ENCODE results near the gene NUMBL.

Gene NUMBL

DNA sequence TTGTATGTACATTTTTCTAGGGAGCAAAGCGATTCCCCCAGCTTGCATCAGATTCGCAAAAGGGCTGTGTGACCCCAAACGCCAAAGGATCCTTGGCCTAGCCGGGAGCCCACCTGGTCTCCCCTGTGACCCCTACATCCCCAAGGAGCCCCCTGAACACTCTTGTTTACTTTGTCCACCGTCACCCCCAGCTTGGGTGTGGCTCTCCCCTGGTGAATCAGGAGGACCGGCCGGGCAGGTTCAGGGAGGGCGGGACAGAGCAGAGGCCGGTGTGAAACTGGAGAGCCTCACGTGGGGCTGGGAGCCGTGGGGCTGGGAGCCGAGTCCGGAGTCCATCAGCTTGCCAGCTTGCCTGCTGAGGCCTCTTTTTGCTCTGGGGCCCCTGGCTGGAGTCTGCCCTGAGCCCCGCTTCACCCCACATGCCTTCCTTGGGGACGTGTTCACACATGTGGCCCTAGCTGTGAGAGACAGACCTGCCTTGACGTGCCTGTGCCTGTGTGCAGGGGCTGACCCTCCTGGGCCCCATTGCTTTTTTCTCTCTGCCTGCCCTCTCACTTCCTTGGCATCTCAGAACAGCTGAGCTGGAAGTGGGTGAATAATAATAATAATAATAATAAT is 28.4 kb upstream of the NUMBL start:
- H3K36me3 ChIP-seq (ENCODE audit: insufficient read depth, insufficient read length, low read length): peaks cover 11% of the 10 kb centered on the region

DNA sequence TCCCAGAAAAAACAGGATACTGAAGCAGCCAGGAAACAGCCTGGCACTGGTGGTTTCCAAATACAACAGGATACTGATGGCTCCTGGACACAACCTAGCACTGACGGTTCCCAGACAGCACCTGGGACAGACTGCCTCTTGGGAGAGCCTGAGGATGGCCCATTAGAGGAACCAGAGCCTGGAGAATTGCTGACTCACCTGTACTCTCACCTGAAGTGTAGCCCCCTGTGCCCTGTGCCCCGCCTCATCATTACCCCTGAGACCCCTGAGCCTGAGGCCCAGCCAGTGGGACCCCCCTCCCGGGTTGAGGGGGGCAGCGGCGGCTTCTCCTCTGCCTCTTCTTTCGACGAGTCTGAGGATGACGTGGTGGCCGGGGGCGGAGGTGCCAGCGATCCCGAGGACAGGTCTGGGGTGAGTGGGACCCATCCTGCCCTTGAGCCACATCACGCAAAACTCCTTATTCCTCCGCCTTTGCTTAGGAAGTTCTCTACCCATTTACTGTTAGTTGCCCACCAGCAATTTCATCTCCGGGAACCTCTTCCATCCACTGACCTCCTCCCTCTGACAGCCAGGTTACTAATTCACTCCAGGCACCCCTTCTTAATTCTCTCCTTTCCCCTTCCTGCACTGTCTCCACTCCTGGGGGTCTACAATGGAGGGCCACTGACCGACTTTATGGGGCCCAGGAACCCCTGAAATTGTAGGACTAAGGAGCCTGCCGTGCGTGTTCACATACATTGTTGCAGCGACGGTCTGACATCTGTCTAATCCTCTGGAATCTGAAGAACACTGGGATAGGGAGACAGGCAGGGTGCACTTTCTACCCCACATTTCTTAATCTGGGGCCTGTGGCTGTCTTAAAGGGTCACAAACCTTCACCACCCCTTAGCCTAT is 27.7 kb upstream of the NUMBL start:
- H3K27me3 ChIP-seq (ENCODE audit: insufficient read depth, insufficient read length): no peaks in the 10 kb centered on the region
- peaks cover 8% of the 10 kb centered on the region for H3K36me3 ChIP-seq (ENCODE audit: insufficient read depth, insufficient read length, low read length)
- DNase-seq (ENCODE audit: low read depth, low spot score): no peak
- TF ChIP-seq ZNF274 (IDR thresholded peaks at IDR 0.05; ENCODE audit: low read depth, low read length) (no peak), SUZ12 (IDR thresholded peaks at IDR 0.05; ENCODE audit: extremely low read depth, insufficient read depth, insufficient read length) (no peak), YY1 (IDR thresholded peaks at IDR 0.05; ENCODE audit: insufficient read depth, insufficient read length) (no peak)
- peak overlapping the region; percentile 61 for H3K9ac ChIP-seq (ENCODE audit: insufficient read length, low read depth)
- no peaks in the 10 kb centered on the region for H3K9me3 ChIP-seq (ENCODE audit: insufficient read depth, low read length)
- H3K4me3 ChIP-seq (ENCODE audit: insufficient read length, low read depth): peak overlapping the region; percentile 87
- peaks cover 2% of the 10 kb centered on the region for H3K4me1 ChIP-seq (ENCODE audit: insufficient read depth, insufficient read length)

More for the DNA sequence above, 28.4 kb upstream of the NUMBL start:
- TF ChIP-seq SUZ12 (IDR thresholded peaks at IDR 0.05; ENCODE audit: extremely low read depth, insufficient read depth, insufficient read length) (no peak), ZNF274 (IDR thresholded peaks at IDR 0.05; ENCODE audit: low read depth, low read length) (no peak), YY1 (IDR thresholded peaks at IDR 0.05; ENCODE audit: insufficient read depth, insufficient read length) (no peak)
- peaks cover 2% of the 10 kb centered on the region for H3K4me1 ChIP-seq (ENCODE audit: insufficient read depth, insufficient read length)
- no peaks in the 10 kb centered on the region for H3K27me3 ChIP-seq (ENCODE audit: insufficient read depth, insufficient read length)
- H3K4me3 ChIP-seq (ENCODE audit: insufficient read length, low read depth): peak overlapping the region; percentile 87
- H3K9ac ChIP-seq (ENCODE audit: insufficient read length, low read depth): peak overlapping the region; percentile 61
- no peaks in the 10 kb centered on the region for H3K9me3 ChIP-seq (ENCODE audit: insufficient read depth, low read length)
- no peak for DNase-seq (ENCODE audit: low read depth, low spot score)

DNA sequence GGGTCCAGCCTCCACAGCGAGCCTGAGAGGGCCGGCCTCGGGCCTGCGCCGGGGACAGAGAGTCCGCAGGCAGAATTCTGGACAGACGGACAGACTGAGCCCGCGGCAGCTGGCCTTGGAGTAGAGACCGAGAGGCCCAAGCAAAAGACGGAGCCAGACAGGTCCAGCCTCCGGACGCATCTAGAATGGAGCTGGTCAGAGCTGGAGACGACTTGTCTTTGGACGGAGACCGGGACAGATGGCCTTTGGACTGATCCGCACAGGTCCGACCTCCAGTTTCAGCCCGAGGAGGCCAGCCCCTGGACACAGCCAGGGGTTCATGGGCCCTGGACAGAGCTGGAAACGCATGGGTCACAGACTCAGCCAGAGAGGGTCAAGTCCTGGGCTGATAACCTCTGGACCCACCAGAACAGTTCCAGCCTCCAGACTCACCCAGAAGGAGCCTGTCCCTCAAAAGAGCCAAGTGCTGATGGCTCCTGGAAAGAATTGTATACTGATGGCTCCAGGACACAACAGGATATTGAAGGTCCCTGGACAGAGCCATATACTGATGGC is 27.0 kb upstream of the NUMBL start:
- Histone ChIP-seq H3K4me1 (ENCODE audit: insufficient read depth, insufficient read length) (peaks cover 2% of the 10 kb centered on the region), H3K4me3 (ENCODE audit: insufficient read length, low read depth) (peak overlapping the region; percentile 87), H3K36me3 (ENCODE audit: insufficient read depth, insufficient read length, low read length) (peaks cover 14% of the 10 kb centered on the region), H3K9me3 (ENCODE audit: insufficient read depth, low read length) (no peaks in the 10 kb centered on the region), H3K9ac (ENCODE audit: insufficient read length, low read depth) (peak overlapping the region; percentile 88), H3K27me3 (ENCODE audit: insufficient read depth, insufficient read length) (no peaks in the 10 kb centered on the region)
- no peak for TF ChIP-seq ZNF274 (IDR thresholded peaks at IDR 0.05; ENCODE audit: low read depth, low read length)
- TF ChIP-seq YY1 (IDR thresholded peaks at IDR 0.05; ENCODE audit: insufficient read depth, insufficient read length): no peak
- TF ChIP-seq SUZ12 (IDR thresholded peaks at IDR 0.05; ENCODE audit: extremely low read depth, insufficient read depth, insufficient read length): no peak
- DNase-seq (ENCODE audit: low read depth, low spot score): no peak

DNA sequence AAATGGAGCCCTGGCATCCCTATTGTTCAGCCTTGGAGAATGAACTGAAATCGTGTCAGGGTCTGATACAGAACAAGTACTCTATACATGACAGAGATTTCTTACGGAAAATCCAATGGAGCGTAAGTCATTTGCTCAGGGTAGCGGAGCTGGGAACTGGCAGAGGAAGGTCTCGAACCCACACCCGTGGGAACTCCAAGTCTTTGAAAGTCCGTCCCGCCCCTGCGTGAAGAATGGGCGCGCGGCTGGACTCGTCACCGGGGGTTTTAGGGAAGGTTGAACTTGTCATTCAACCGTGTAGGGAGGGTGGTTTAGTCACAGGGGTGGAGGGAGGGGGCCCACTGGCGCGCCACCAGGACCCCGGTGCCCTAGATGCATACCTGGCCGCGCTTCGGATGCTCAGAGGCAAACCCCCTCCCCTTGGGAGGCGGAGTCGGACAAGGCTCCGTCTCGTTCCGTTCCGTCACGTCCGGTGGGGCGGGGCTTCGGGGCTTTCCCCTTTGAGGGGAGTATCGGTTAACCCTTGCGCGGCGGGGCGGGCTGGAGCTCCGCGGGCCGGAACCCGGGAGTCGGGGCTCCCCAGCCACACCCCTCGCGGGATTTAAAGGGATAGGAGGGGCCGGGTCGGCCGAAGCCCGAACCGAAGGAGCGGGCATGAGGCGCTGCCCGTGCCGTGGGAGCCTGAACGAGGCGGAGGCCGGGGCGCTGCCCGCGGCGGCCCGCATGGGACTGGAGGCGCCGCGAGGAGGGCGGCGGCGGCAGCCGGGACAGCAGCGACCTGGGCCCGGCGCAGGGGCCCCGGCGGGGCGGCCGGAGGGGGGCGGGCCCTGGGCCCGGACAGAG is 26.3 kb upstream of the NUMBL start, which contains the start of the genes COQ8B and ITPKC:
Gene COQ8B (minus strand): TSS at position 405 of the 843 bp plus-strand sequence. CDS start 2,254 bp downstream, outside the sequence.
Gene ITPKC (plus strand): TSS at position 631 of the 843 bp plus-strand sequence. CDS start 24 bp downstream, at position 655.
- no peak for TF ChIP-seq YY1 (IDR thresholded peaks at IDR 0.05; ENCODE audit: insufficient read depth, insufficient read length)
- no peak for TF ChIP-seq ZNF274 (IDR thresholded peaks at IDR 0.05; ENCODE audit: low read depth, low read length)
- TF ChIP-seq SUZ12 (IDR thresholded peaks at IDR 0.05; ENCODE audit: extremely low read depth, insufficient read depth, insufficient read length): no peak
- Histone ChIP-seq H3K36me3 (ENCODE audit: insufficient read depth, insufficient read length, low read length) (peaks cover 9% of the 10 kb centered on the region), H3K9me3 (ENCODE audit: insufficient read depth, low read length) (no peaks in the 10 kb centered on the region), H3K9ac (ENCODE audit: insufficient read length, low read depth) (peak within 1 kb of the TSS; percentile 89), H3K4me1 (ENCODE audit: insufficient read depth, insufficient read length) (peaks cover 2% of the 10 kb centered on the region), H3K27me3 (ENCODE audit: insufficient read depth, insufficient read length) (no peaks in the 10 kb centered on the region), H3K4me3 (ENCODE audit: insufficient read length, low read depth) (peak within 1 kb of the TSS; percentile 87)
- DNase-seq (ENCODE audit: low read depth, low spot score): peak; percentile 86

DNA sequence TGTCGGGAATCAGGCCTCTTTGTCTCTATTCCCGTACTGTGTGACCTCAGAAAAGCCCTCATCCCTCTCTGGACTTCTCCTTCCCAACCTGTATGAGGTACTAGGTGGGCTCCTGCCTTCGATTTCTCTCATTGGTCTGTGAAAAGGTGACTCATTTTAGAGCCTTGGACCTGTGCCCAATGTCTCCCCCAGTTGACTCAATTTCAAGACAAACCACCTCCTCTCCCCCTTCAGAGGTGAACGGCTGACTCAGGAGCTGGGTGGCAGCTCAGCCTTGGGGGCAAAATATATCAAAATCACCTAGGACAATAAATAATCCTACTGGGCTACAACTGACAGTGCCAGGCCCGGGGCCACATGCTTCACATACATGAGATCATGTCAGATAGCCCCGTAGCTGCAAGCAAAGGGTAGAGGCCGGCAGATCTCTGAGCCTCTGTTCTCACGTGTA is 25.6 kb upstream of the NUMBL start:
- Histone ChIP-seq H3K4me1 (ENCODE audit: insufficient read depth, insufficient read length) (peaks cover 2% of the 10 kb centered on the region), H3K9ac (ENCODE audit: insufficient read length, low read depth) (peak overlapping the region; percentile 89)
- TF ChIP-seq SUZ12 (IDR thresholded peaks at IDR 0.05; ENCODE audit: extremely low read depth, insufficient read depth, insufficient read length) (no peak), ZNF274 (IDR thresholded peaks at IDR 0.05; ENCODE audit: low read depth, low read length) (no peak), YY1 (IDR thresholded peaks at IDR 0.05; ENCODE audit: insufficient read depth, insufficient read length) (no peak)

DNA sequence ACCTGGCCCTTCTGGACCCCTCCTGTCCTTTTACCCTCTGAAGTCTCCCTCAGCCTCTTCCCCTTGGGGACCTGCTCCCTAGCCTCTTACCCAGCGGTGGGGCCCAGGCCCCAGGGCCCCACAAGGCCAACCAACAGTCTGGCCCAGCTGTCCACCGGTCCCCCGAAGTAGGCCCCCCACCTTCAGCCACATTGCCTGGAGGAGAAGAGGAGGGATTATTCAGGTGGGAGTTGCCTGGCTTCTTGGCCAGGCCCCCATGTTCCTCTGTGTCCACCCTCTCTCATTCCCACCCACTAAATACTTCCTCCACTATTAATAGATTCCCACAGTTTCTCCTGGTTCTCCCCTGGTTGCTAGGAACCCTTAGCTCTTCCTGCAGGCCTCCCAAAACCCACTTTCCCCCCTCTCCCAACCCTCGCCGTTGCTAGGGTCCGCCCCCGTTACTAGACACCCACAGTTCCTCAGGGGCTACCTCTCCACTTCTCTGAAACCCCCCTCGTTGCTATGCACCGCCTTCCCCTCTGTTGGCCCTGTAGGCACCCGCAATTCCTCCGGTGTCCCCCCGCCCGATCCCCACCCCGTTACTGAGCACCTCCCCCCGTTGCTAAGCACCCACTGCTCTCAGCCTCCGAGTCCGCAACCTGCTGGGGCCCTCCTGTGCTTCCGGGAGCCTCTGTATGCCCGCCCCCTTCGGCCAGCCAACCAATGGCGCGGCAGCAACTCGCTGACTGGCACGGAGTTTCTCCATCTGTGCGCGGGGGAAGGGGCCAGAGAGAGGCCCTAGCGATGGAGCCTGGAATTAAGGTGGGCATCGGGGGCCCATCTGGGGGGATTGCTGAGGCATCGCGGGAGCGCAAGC is 24.2 kb upstream of the NUMBL start:
- peak overlapping the region; percentile 89 for H3K9ac ChIP-seq (ENCODE audit: insufficient read length, low read depth)
- H3K4me1 ChIP-seq (ENCODE audit: insufficient read depth, insufficient read length): peaks cover 2% of the 10 kb centered on the region
- H3K4me3 ChIP-seq (ENCODE audit: insufficient read length, low read depth): peak overlapping the region; percentile 87
- no peak for TF ChIP-seq ZNF274 (IDR thresholded peaks at IDR 0.05; ENCODE audit: low read depth, low read length)
- TF ChIP-seq SUZ12 (IDR thresholded peaks at IDR 0.05; ENCODE audit: extremely low read depth, insufficient read depth, insufficient read length): no peak
- no peak for TF ChIP-seq YY1 (IDR thresholded peaks at IDR 0.05; ENCODE audit: insufficient read depth, insufficient read length)
- H3K36me3 ChIP-seq (ENCODE audit: insufficient read depth, insufficient read length, low read length): peaks cover 16% of the 10 kb centered on the region
- peak; percentile 68 for DNase-seq (ENCODE audit: low read depth, low spot score)
- H3K9me3 ChIP-seq (ENCODE audit: insufficient read depth, low read length): no peaks in the 10 kb centered on the region
- no peaks in the 10 kb centered on the region for H3K27me3 ChIP-seq (ENCODE audit: insufficient read depth, insufficient read length)

More for the DNA sequence above, 25.6 kb upstream of the NUMBL start:
- no peaks in the 10 kb centered on the region for H3K27me3 ChIP-seq (ENCODE audit: insufficient read depth, insufficient read length)
- H3K9me3 ChIP-seq (ENCODE audit: insufficient read depth, low read length): no peaks in the 10 kb centered on the region
- H3K36me3 ChIP-seq (ENCODE audit: insufficient read depth, insufficient read length, low read length): peaks cover 9% of the 10 kb centered on the region
- DNase-seq (ENCODE audit: low read depth, low spot score): no peak
- peak overlapping the region; percentile 87 for H3K4me3 ChIP-seq (ENCODE audit: insufficient read length, low read depth)

Data from NT2/D1 (cell line).